Nephron progenitor cell (in vitro differentiated cells): Measurements from ENCODE around the gene WDFY3.

Source experiments
- DNase-seq: peaks from one replicate; pipeline ENCODE4 v3.0.0; 2021
- H3K27ac Mint-ChIP-seq: 2 replicates; pipeline ENCODE4 v1.8.0; 2021; ENCODE audit warnings: mild to moderate bottlenecking, moderate library complexity, mixed read lengths
- H3K27me3 Mint-ChIP-seq: 2 replicates; pipeline ENCODE4 v1.8.0; 2021; ENCODE audit warnings: mild to moderate bottlenecking, low read depth, mixed read lengths; ENCODE audit not compliant: poor library complexity
- H3K36me3 Mint-ChIP-seq: 2 replicates; pipeline ENCODE4 v1.8.0; 2021; ENCODE audit warnings: low read depth, mixed read lengths
- H3K4me1 Mint-ChIP-seq: 2 replicates; pipeline ENCODE4 v1.8.0; 2021; ENCODE audit warnings: mixed read lengths
- H3K4me3 Mint-ChIP-seq: 2 replicates; pipeline ENCODE4 v1.8.0; 2021; ENCODE audit warnings: mild to moderate bottlenecking, moderate library complexity, mixed read lengths
- H3K9me3 Mint-ChIP-seq: 2 replicates; pipeline ENCODE4 v1.8.0; 2021; ENCODE audit warnings: mild to moderate bottlenecking, moderate library complexity, mixed read lengths
- TF ChIP-seq, protein P1 (sequence below): fragments of 200-600 bp; sonication (generic); IDR thresholded peaks from 2 replicates; pipeline ENCODE4 v1.5.0; 2021; ENCODE audit warnings: antibody characterized with exemption

WDFY3 gene

DNA sequence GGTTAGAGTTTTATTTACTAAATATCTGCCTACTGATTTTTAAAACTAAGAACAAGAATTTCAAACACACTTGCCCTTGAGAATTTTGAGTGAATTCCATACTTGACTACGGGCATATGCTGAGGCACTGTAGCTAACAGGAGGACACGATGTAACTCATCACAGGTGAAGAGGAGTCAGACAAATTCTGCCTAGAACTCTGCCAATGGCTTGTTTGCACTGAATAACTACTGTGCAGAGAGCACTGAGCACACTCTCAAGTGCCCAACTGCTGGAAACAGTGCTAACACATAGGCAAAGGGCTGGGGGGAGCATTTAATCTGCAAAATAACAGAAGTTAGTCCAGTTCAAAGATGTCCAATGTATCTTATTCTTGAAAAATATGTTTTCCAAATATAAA lies 104.4 kb downstream of the WDFY3 start:
- no peak overlapping the region for H3K27ac Mint-ChIP-seq
- peaks cover 44% of the 10 kb centered on the region for H3K36me3 Mint-ChIP-seq
- H3K4me1 Mint-ChIP-seq, result no peaks in the 10 kb centered on the region
- no peak for DNase-seq
- H3K27me3 Mint-ChIP-seq, result no peaks in the 10 kb centered on the region
- no peaks in the 10 kb centered on the region for H3K9me3 Mint-ChIP-seq
- no peak overlapping the region for H3K4me3 Mint-ChIP-seq
- TF ChIP-seq, protein P1, sequence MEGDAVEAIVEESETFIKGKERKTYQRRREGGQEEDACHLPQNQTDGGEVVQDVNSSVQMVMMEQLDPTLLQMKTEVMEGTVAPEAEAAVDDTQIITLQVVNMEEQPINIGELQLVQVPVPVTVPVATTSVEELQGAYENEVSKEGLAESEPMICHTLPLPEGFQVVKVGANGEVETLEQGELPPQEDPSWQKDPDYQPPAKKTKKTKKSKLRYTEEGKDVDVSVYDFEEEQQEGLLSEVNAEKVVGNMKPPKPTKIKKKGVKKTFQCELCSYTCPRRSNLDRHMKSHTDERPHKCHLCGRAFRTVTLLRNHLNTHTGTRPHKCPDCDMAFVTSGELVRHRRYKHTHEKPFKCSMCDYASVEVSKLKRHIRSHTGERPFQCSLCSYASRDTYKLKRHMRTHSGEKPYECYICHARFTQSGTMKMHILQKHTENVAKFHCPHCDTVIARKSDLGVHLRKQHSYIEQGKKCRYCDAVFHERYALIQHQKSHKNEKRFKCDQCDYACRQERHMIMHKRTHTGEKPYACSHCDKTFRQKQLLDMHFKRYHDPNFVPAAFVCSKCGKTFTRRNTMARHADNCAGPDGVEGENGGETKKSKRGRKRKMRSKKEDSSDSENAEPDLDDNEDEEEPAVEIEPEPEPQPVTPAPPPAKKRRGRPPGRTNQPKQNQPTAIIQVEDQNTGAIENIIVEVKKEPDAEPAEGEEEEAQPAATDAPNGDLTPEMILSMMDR, result no peak

DNA sequence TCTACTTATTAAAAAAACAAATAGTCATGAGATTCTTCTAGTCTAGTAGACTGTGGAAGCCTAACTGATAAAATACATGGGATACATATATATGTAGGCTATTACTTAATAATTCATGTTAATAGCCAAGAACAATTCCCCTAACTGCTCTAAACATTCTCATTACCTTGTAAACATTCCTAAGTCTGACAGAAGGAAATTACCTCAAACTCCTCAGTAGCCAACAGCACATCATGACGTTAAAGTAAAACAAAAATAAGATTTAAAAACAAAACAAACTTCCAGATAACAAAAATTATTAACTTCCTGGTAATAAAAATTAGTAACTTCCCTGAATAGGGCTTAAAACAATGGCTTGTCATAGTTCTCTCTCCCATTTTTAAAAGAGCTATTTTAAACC lies 109.2 kb downstream of the WDFY3 start:
- H3K36me3 Mint-ChIP-seq, result peaks cover 40% of the 10 kb centered on the region
- TF ChIP-seq, protein P1, result no peak
- H3K4me3 Mint-ChIP-seq, result no peak overlapping the region
- no peak for DNase-seq
- H3K4me1 Mint-ChIP-seq, result no peaks in the 10 kb centered on the region
- no peaks in the 10 kb centered on the region for H3K9me3 Mint-ChIP-seq
- H3K27me3 Mint-ChIP-seq, result no peaks in the 10 kb centered on the region
- no peak overlapping the region for H3K27ac Mint-ChIP-seq

DNA sequence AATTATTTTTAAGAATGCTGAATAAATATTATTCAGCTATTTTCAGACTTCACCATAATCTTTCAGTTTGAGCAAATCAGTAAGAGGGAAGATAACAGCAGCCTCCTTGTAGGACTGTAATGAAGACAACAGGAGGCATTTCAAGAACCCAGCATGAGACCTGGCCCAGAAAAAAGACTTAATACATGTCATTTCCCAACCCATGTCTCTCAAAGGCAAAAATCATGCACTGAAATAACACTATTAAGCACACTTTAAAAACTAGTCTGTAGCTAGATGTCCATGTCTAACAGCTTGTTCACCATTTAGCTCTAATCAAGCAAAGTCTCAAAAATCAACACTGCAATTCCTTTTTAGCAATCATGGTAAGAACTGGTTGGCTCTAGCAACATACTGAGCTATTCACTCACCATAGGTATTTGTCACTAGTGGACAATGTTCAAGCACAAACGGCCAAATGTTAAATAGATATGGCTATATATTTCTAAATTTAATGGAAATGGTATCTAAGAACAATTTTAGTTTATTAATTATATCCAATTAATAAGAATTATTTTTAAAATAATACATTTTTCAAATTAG lies 109.9 kb downstream of the WDFY3 start:
- H3K36me3 Mint-ChIP-seq, result peaks cover 44% of the 10 kb centered on the region
- H3K9me3 Mint-ChIP-seq, result no peaks in the 10 kb centered on the region
- no peaks in the 10 kb centered on the region for H3K4me1 Mint-ChIP-seq
- TF ChIP-seq, protein P1, result no peak
- no peak overlapping the region for H3K4me3 Mint-ChIP-seq
- no peaks in the 10 kb centered on the region for H3K27me3 Mint-ChIP-seq
- DNase-seq, result no peak
- no peak overlapping the region for H3K27ac Mint-ChIP-seq

DNA sequence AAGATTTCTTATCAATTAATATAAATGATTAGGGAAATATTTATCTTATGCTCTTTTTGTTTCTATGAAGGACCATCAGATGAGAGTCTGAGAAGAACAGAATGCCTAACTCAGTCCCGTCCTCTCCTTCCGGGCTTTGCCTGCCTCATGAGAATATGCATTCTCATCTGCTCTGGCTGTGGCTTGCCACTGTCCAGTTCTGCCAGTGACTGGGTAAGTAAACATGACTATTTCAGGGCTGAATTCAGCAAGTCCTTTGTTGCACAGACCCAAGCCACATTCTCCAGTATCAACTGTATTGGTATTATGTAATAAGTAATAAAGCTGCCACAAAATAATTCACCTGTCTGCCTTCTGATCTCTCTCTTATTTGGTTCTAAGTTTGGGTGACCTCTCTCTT lies 110.7 kb downstream of the WDFY3 start:
- DNase-seq, result no peak
- Mint-ChIP-seq H3K9me3 (no peaks in the 10 kb centered on the region), H3K27ac (no peak overlapping the region), H3K27me3 (no peaks in the 10 kb centered on the region), H3K4me1 (no peaks in the 10 kb centered on the region), H3K36me3 (peaks cover 49% of the 10 kb centered on the region), H3K4me3 (no peak overlapping the region)
- TF ChIP-seq, protein P1, result no peak

DNA sequence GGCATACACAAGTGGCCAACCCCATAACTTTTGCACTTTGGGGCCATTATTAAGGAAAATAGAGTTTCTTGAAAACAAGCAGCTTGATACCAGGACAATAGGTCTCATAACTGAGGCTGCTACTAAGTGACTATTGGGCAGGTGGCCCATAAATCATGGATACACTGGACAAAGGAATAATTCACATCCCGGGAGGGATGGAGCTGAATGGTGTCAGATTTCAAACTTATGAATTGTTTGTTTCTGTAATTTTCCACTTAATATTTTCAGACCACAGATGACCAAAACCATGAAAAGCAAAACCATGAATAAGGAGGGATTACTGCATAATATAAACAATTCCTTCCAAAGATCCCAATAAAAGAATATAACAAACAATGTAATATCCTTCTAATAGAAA lies 114.4 kb downstream of the WDFY3 start:
- peaks cover 56% of the 10 kb centered on the region for H3K36me3 Mint-ChIP-seq
- no peak overlapping the region for H3K27ac Mint-ChIP-seq
- H3K4me1 Mint-ChIP-seq, result no peaks in the 10 kb centered on the region
- DNase-seq, result no peak
- no peak overlapping the region for H3K4me3 Mint-ChIP-seq
- H3K9me3 Mint-ChIP-seq, result peaks cover 8% of the 10 kb centered on the region
- TF ChIP-seq, protein P1, result no peak
- no peaks in the 10 kb centered on the region for H3K27me3 Mint-ChIP-seq

DNA sequence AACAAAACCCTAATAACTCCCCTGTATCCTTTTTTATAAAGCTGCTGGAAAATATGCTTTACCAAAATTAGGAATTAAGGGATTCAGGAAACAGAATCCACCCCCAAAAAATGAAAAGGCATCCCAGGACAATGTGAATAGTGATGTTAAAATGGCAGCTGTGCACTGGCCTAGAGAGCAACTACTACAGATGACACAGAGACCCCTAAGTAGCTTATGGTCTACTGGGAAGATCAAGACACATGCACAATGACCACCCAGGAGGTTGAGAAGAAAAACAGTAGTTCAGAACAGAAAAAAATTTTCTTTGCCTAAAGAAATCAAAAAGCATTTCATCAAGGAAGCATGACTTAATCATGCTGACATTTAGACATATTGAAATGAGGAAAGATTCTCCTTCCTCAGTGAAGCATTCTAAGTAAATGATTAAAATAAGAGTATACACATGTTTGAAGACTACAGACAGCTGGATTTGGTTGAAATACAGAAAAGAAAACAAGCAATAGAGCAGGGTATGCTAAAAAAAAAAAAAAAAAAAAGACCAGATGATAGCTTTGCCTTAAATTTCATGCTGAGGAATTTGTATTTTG lies 117.3 kb downstream of the WDFY3 start:
- Mint-ChIP-seq H3K4me3 (no peak overlapping the region), H3K4me1 (no peaks in the 10 kb centered on the region), H3K36me3 (peaks cover 75% of the 10 kb centered on the region), H3K9me3 (peaks cover 8% of the 10 kb centered on the region), H3K27me3 (no peaks in the 10 kb centered on the region), H3K27ac (no peak overlapping the region)
- no peak for DNase-seq
- TF ChIP-seq, protein P1, result no peak
